IMR-90 (cell line): Measurements from ENCODE around the gene CYP2B6.

Source experiments
- BHLHE40 ChIP-seq: fragments of 150-350 bp; IDR thresholded peaks from 2 replicates; pipeline ENCODE4 v1.6.1; 2016; ENCODE audit warnings: mild to moderate bottlenecking, low read depth, low read length
- CEBPB ChIP-seq: IDR thresholded peaks from 2 replicates; pipeline ENCODE4 v1.6.1; 2012; ENCODE audit warnings: low read depth, low read length, improper control_type of control experiment
- CTCF ChIP-seq: conservative IDR thresholded peaks from 2 replicates; pipeline ENCODE4 v1.5.1; 2012; ENCODE audit warnings: mild to moderate bottlenecking, low read depth, low read length, improper control_type of control experiment
- FOS ChIP-seq: fragments of 150-350 bp; IDR thresholded peaks from 2 replicates; pipeline ENCODE4 v1.6.1; 2016; ENCODE audit warnings: low read depth, low read length
- MAFK ChIP-seq: IDR thresholded peaks from 2 replicates; pipeline ENCODE4 v1.6.1; 2012; ENCODE audit warnings: low read depth, low read length, improper control_type of control experiment
- NFE2L2 ChIP-seq: fragments of 150-350 bp; IDR thresholded peaks from 2 replicates; pipeline ENCODE4 v1.6.1; 2016; ENCODE audit warnings: low read depth, mild to moderate bottlenecking, low read length
- POLR2A ChIP-seq: IDR thresholded peaks from 2 replicates; pipeline ENCODE4 v1.6.1; 2012; ENCODE audit warnings: mild to moderate bottlenecking, low read depth, low read length
- RAD21 ChIP-seq: IDR thresholded peaks from 2 replicates; pipeline ENCODE4 v1.6.1; 2012; ENCODE audit warnings: low read length, improper control_type of control experiment
- RFX5 ChIP-seq: IDR thresholded peaks from 2 replicates; pipeline ENCODE4 v1.8.0; 2012; ENCODE audit warnings: low read depth, mild to moderate bottlenecking, low read length, moderate library complexity
- USF2 ChIP-seq: fragments of 150-350 bp; IDR thresholded peaks from 2 replicates; pipeline ENCODE4 v1.6.1; 2017; ENCODE audit warnings: mild to moderate bottlenecking, antibody characterized with exemption, low read length, low read depth

- TF ChIP-seq CTCF = no peak
- no peak for TF ChIP-seq POLR2A
- TF ChIP-seq CEBPB = no peak
- no peak for TF ChIP-seq NFE2L2
- TF ChIP-seq USF2 = no peak
- no peak for TF ChIP-seq FOS
- no peak for TF ChIP-seq RAD21
- TF ChIP-seq MAFK = no peak
- TF ChIP-seq RFX5 = no peak
- TF ChIP-seq BHLHE40 = no peak
These were observed 48.7 kb downstream of the CYP2B6 start for GRCh38 chr19:41039806-41040205.
